ENCODE measurements around the gene HDAC4. TPM values are rescaled to one million over a fixed set of nuclear protein-coding genes. Genes with fewer than 3 reads are reported as not detected.

HDAC4 gene
- total and polyA plus RNA-seq, 9 of the 15 experiments (the other 6 are each of a cell fraction or from before 2014, with no cell fraction given): 0.11 to 20.2 (median 4.0) TPM

GRCh38 chr2:239041062-239041461, 359.8 kb downstream of the HDAC4 start (continued):
- TF ChIP-seq PBX2 (CRISPR knock-in tag; IDR thresholded peaks at IDR 0.05; ENCODE audit: low read depth) (no peak), PBX2 (tag; conservative IDR thresholded peaks at IDR 0.05; ENCODE audit: low read depth) (no peak)

GRCh38 chr2:239040152-239040761, 360.6 kb downstream of the HDAC4 start:
- CTCF ChIA-PET (ENCODE audit: low intra/inter-chr PET ratio): no interaction called here
- in situ Hi-C loops (cut with MboI): no loop called here
- Histone ChIP-seq H3K9me1 (ENCODE audit: control insufficient read depth, insufficient read depth, low read length) (no peaks in the 10 kb centered on the region), H3K9ac (ENCODE audit: insufficient read depth in 1 of 2, low read depth in 2 of 2, low read length in 2 of 2) (no peak overlapping the region), H3K4me2 (ENCODE audit: insufficient read depth, low read length) (no peak overlapping the region), H4K20me1 (replicated peaks; ENCODE audit: control insufficient read depth, insufficient read depth, low read length) (no peaks in the 10 kb centered on the region; the same call in 1 of the 2 replicates), H3K27ac (ENCODE audit: extremely low read depth, low read depth, low read length) (no peak overlapping the region), H3K9me3 (replicated peaks; ENCODE audit: control insufficient read depth, insufficient read depth, low read depth, low read length) (no peaks in the 10 kb centered on the region), H3K36me3 (ENCODE audit: control insufficient read depth, insufficient read depth, low read length) (no peaks in the 10 kb centered on the region), H2AFZ (ENCODE audit: low read depth, low read length) (no peak overlapping the region), H3K27me3 (ENCODE audit: control insufficient read depth in 2 of 2, insufficient read depth in 2 of 2, low read length in 2 of 2) (peaks cover 12 to 64% of the 10 kb centered on the region in 2 experiments; a peak in 3 of 5 replicates), H3K79me2 (ENCODE audit: control insufficient read depth, insufficient read depth, low read length) (no peaks in the 10 kb centered on the region), H3K4me1 (replicated peaks in 1 of 2; ENCODE audit: control insufficient read depth in 2 of 2, insufficient read depth in 2 of 2, low read length in 2 of 2) (peaks cover 0 to 4% of the 10 kb centered on the region in 2 experiments; a peak in 2 of 5 replicates), H3K4me3 (no peak overlapping the region)
- POLR2A ChIA-PET: no interaction called here
- intact Hi-C loops (cut with micrococcal nuclease): no loop called here
- ATAC-seq: no peak
- FAIRE-seq: no peak
- no TSS peak for BruUV-seq (replicated peaks)
- 12% methylated on average over 5 of the region's 15 CpGs for WGBS (ENCODE audit: insufficient coverage, low coverage, missing lambda C conversion rate)
- no peak for DNase-seq (ENCODE audit: extremely low read depth in 1 of 4, low spot score in 3 of 4)
- no peak for TF ChIP-seq RBM34 (IDR thresholded peaks at IDR 0.05; ENCODE audit: borderline replicate concordance, insufficient read depth, low read length)
- no peak for TF ChIP-seq STAT5A (IDR thresholded peaks at IDR 0.05; ENCODE audit: borderline replicate concordance, low read length)
- no peak for TF ChIP-seq ZHX1 (conservative IDR thresholded peaks at IDR 0.05; ENCODE audit: low read length)
- no peak for TF ChIP-seq BCL6 (CRISPR knock-in tag; IDR thresholded peaks at IDR 0.05)
- no peak for TF ChIP-seq FIP1L1 (IDR thresholded peaks at IDR 0.05; ENCODE audit: low read depth, low read length, poor library complexity, severe bottlenecking)
- TF ChIP-seq BRD9 (IDR thresholded peaks at IDR 0.05; ENCODE audit: low read depth, partially characterized antibody): no peak
- no peak for TF ChIP-seq ZEB2 (IDR thresholded peaks at IDR 0.05)
- no peak for TF ChIP-seq VEZF1 (CRISPR knock-in tag; IDR thresholded peaks at IDR 0.05)
- TF ChIP-seq NRF1 (conservative IDR thresholded peaks at IDR 0.05 in 1 of 2, IDR thresholded peaks at IDR 0.05 in 1 of 2): no peak
